HL-60/S4 (cell line): ENCODE measurements around the gene RIT2.
"Not testable (repeated sequence)": the region's sequence is repeated elsewhere in the genome, so short reads cannot be mapped to it uniquely, and the experiment has no call there.

Source experiments
- in situ Hi-C: fragments of 300-500 bp; cut with MboI; formaldehyde crosslinking; loops from 2 replicates; pipeline ENCODE4 v1.14.3; 2022; ENCODE audit warnings: low sequenced_read_pairs

RIT2 gene

GRCh38 chr18:42778445-42779042 lies 336.9 kb downstream of the RIT2 start:
- in situ Hi-C loops, result no loop called here

- in situ Hi-C loops, result no loop called here
Measured at GRCh38 chr18:42778024-42778423, 337.5 kb downstream of the RIT2 start.

- in situ Hi-C loops, result no loop called here
Measured at GRCh38 chr18:42773870-42774269, 341.6 kb downstream of the RIT2 start.

GRCh38 chr18:42771936-42772335 lies 343.5 kb downstream of the RIT2 start:
- in situ Hi-C loops, result no loop called here

- in situ Hi-C loops, result no loop called here
Measured at GRCh38 chr18:42765302-42765701, 350.2 kb downstream of the RIT2 start.

- in situ Hi-C loops, result no loop called here
Measured at GRCh38 chr18:42760290-42760689, 355.2 kb downstream of the RIT2 start.

- in situ Hi-C loops, result no loop called here
Measured at GRCh38 chr18:42758852-42759251, 356.6 kb downstream of the RIT2 start.

- in situ Hi-C loops, result no loop called here
Measured at GRCh38 chr18:42756214-42756613, 359.3 kb downstream of the RIT2 start.

- in situ Hi-C loops, result no loop called here
Measured at GRCh38 chr18:42752916-42753315, 362.6 kb downstream of the RIT2 start.

GRCh38 chr18:42746794-42747193 lies 368.7 kb downstream of the RIT2 start:
- in situ Hi-C loops, result no loop called here

- in situ Hi-C loops, result no loop called here
Measured at GRCh38 chr18:42745931-42746330, 369.6 kb downstream of the RIT2 start.

- in situ Hi-C loops, result no loop called here
Measured at GRCh38 chr18:42745171-42745570, 370.3 kb downstream of the RIT2 start.

- in situ Hi-C loops, result no loop called here
Measured at GRCh38 chr18:42743373-42744138, 371.9 kb downstream of the RIT2 start.

- in situ Hi-C loops, result no loop called here
Measured at GRCh38 chr18:42742969-42743368, 372.5 kb downstream of the RIT2 start.

GRCh38 chr18:42742474-42742873 lies 373.0 kb downstream of the RIT2 start:
- in situ Hi-C loops, result no loop called here

- in situ Hi-C loops, result not testable (repeated sequence)
Measured at GRCh38 chr18:42741805-42742347, 373.6 kb downstream of the RIT2 start.

- in situ Hi-C loops, result not testable (repeated sequence)
Measured at GRCh38 chr18:42741299-42741698, 374.2 kb downstream of the RIT2 start.

GRCh38 chr18:42736074-42736473 lies 379.4 kb downstream of the RIT2 start:
- in situ Hi-C loops, result no loop called here

GRCh38 chr18:42734520-42734919 lies 381.0 kb downstream of the RIT2 start:
- in situ Hi-C loops, result no loop called here

GRCh38 chr18:42730272-42730671 lies 385.2 kb downstream of the RIT2 start:
- in situ Hi-C loops, result no loop called here

- in situ Hi-C loops, result no loop called here
Measured at GRCh38 chr18:42719221-42719620, 396.3 kb downstream of the RIT2 start.

GRCh38 chr18:42712065-42712464 lies 403.4 kb downstream of the RIT2 start:
- in situ Hi-C loops, result no loop called here
